KMS-11 (cell line): Measurements from ENCODE around the gene HSD3B2.

Experiments used
- H2AFZ ChIP-seq: fragments of 200-600 bp; sonication (generic); 2 replicates; pipeline ENCODE4 v1.6.1; 2016; ENCODE audit warnings: antibody characterized with exemption, mixed run types, low read depth
- H3K27ac ChIP-seq: fragments of 200-600 bp; sonication (generic); 2 replicates; pipeline ENCODE4 v1.6.1; 2016; ENCODE audit warnings: mild to moderate bottlenecking, mixed run types
- H3K27me3 ChIP-seq: fragments of 200-600 bp; sonication (generic); 2 replicates; pipeline ENCODE4 v1.6.1; 2017; ENCODE audit warnings: mild to moderate bottlenecking, low read depth, mixed run types, moderate library complexity; ENCODE audit not compliant: insufficient read depth
- H3K36me3 ChIP-seq: fragments of 200-600 bp; sonication (generic); 2 replicates; pipeline ENCODE4 v1.6.1; 2017; ENCODE audit warnings: mild to moderate bottlenecking, mixed run types; ENCODE audit not compliant: insufficient read depth
- H3K4me1 ChIP-seq: fragments of 200-600 bp; sonication (generic); 2 replicates; pipeline ENCODE4 v1.6.1; 2016; ENCODE audit warnings: mild to moderate bottlenecking, low read depth, mixed run types; ENCODE audit not compliant: poor library complexity, severe bottlenecking
- H3K4me2 ChIP-seq: fragments of 200-600 bp; sonication (generic); 2 replicates; pipeline ENCODE4 v1.7.0; 2016; ENCODE audit warnings: mild to moderate bottlenecking, mixed run types
- H3K4me3 ChIP-seq: fragments of 200-600 bp; sonication (generic); IDR thresholded peaks from 2 replicates; pipeline ENCODE4 v1.6.1; 2017; ENCODE audit warnings: low read depth, low read length, mixed read lengths; ENCODE audit not compliant: insufficient read depth
- H3K79me2 ChIP-seq: fragments of 200-600 bp; sonication (generic); 2 replicates; pipeline ENCODE4 v1.6.1; 2016; ENCODE audit warnings: low read depth, mixed run types; ENCODE audit not compliant: insufficient read depth
- H3K9ac ChIP-seq: fragments of 200-600 bp; sonication (generic); 2 replicates; pipeline ENCODE4 v1.6.1; 2016; ENCODE audit warnings: mild to moderate bottlenecking, mixed run types
- H4K20me1 ChIP-seq: fragments of 200-600 bp; sonication (generic); 2 replicates; pipeline ENCODE4 v1.6.1; 2016; ENCODE audit warnings: mild to moderate bottlenecking, mixed run types; ENCODE audit not compliant: insufficient read depth
- TF ChIP-seq, protein P1 (sequence below): fragments of 200-600 bp; sonication (generic); conservative IDR thresholded peaks from 2 replicates; pipeline ENCODE4 v1.6.1; 2017; ENCODE audit warnings: low read depth, mild to moderate bottlenecking, antibody characterized with exemption, low read length, moderate library complexity, mixed read lengths

Gene HSD3B2

DNA sequence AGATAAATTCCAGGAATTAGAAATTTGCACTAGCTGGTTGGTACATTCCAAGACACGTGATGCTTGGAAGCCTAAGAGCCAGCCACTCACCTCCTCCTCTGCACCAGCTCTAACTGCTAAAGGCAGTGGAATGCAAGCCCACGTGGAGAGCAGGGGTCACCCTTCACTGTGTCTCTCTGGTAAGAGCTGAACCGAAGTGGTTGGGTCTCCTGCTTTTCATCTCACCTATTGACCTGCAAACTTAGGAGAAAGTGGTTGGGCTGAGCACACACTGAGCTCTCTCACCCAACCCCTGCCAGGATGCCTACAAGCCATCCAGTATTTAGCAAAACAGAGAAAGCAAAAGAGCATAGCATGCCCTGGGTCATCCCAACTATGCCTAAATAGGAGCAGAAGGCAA is 27.1 kb upstream of the HSD3B2 start:
- Histone ChIP-seq H3K27me3 (no peaks in the 10 kb centered on the region), H3K36me3 (no peaks in the 10 kb centered on the region), H3K9ac (no peak overlapping the region), H3K27ac (no peak overlapping the region), H3K4me3 (no peak overlapping the region), H4K20me1 (no peaks in the 10 kb centered on the region), H3K79me2 (no peaks in the 10 kb centered on the region), H3K4me1 (no peaks in the 10 kb centered on the region), H2AFZ (no peak overlapping the region), H3K4me2 (no peak overlapping the region)
- TF ChIP-seq, protein P1, sequence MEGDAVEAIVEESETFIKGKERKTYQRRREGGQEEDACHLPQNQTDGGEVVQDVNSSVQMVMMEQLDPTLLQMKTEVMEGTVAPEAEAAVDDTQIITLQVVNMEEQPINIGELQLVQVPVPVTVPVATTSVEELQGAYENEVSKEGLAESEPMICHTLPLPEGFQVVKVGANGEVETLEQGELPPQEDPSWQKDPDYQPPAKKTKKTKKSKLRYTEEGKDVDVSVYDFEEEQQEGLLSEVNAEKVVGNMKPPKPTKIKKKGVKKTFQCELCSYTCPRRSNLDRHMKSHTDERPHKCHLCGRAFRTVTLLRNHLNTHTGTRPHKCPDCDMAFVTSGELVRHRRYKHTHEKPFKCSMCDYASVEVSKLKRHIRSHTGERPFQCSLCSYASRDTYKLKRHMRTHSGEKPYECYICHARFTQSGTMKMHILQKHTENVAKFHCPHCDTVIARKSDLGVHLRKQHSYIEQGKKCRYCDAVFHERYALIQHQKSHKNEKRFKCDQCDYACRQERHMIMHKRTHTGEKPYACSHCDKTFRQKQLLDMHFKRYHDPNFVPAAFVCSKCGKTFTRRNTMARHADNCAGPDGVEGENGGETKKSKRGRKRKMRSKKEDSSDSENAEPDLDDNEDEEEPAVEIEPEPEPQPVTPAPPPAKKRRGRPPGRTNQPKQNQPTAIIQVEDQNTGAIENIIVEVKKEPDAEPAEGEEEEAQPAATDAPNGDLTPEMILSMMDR, result no peak

DNA sequence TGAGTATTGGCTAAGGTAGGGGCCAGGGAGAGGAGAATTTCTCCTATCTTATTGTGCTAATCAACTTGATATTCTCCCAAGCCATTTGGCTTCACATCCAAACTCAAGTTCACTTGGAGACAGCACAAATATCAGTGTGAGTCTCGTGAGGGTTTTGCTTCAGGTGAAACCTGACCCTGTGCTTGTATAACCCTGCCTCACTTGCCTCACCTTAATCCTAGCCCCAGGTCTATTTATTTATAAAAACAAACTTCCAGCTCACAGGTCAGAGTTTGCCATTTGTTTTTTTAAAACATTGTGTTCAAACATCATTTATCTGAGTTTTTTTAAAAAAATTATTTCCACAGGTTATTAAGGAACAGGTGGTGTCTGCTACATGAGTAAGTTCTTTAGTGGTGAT is 26.5 kb upstream of the HSD3B2 start:
- Histone ChIP-seq H2AFZ (no peak overlapping the region), H3K36me3 (no peaks in the 10 kb centered on the region), H3K79me2 (no peaks in the 10 kb centered on the region), H4K20me1 (no peaks in the 10 kb centered on the region), H3K4me3 (no peak overlapping the region), H3K4me2 (no peak overlapping the region), H3K27me3 (no peaks in the 10 kb centered on the region), H3K27ac (no peak overlapping the region), H3K4me1 (no peaks in the 10 kb centered on the region), H3K9ac (no peak overlapping the region)
- TF ChIP-seq, protein P1, result no peak

DNA sequence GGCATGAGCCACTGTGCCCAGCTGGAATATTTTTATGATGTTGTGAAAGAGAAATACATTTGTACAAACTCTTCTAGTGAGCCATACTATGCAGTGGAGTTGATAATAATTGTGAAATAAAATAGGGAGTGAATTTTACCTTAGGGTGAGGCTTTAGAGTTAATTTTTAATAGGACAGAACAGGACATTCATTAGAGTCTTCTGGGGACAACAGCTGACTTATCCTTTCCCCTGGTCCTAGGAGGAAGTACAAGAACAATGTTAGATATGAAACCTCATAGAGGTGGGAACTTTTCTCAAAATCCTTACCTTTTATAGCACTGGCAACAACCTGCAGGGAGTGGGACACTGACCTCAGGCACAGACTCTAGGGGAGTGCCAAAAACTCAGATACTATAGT is 24.4 kb upstream of the HSD3B2 start:
- no peak overlapping the region for H3K27ac ChIP-seq

DNA sequence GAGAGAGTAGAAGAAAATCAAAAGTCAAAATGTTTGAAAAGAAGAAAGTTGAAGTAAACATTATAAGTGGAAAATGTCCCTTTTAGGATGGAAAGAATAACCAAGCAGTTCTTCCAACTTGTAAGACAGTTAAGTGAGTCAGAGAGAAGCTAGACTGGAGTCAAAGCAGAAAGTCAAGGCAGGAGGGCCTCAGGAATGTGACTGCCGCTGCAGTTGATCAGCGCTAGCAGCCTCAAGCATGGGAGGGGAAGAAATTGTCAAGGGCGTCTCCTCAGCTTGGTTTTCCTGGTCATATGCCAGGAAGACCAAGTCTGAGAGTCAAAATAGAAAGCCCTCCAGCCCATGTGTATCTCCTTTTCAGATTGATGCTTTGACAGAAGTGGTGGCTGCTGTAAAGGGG is 23.2 kb upstream of the HSD3B2 start:
- Histone ChIP-seq H3K27me3 (no peaks in the 10 kb centered on the region), H3K79me2 (no peaks in the 10 kb centered on the region), H3K27ac (no peak overlapping the region), H4K20me1 (no peaks in the 10 kb centered on the region), H3K4me3 (no peak overlapping the region), H3K9ac (no peak overlapping the region), H3K4me1 (no peaks in the 10 kb centered on the region), H2AFZ (no peak overlapping the region), H3K4me2 (no peak overlapping the region), H3K36me3 (no peaks in the 10 kb centered on the region)
- TF ChIP-seq, protein P1, result no peak

More for the DNA sequence above, 24.4 kb upstream of the HSD3B2 start:
- Histone ChIP-seq H3K36me3 (no peaks in the 10 kb centered on the region), H3K4me2 (no peak overlapping the region), H3K4me3 (no peak overlapping the region), H4K20me1 (no peaks in the 10 kb centered on the region), H3K79me2 (no peaks in the 10 kb centered on the region), H3K9ac (no peak overlapping the region), H3K4me1 (no peaks in the 10 kb centered on the region), H2AFZ (no peak overlapping the region), H3K27me3 (no peaks in the 10 kb centered on the region)
- TF ChIP-seq, protein P1, result no peak
